NCI-H82 treated with DMSO at 0.1 percent for 48 hours (cell line): ENCODE results near the gene AMY2B.
"Not testable (repeated sequence)": the region's sequence is repeated elsewhere in the genome, so short reads cannot be mapped to it uniquely, and the experiment has no call there.

ENCODE experiments used
- DNase-seq: peaks from one replicate; lab custom pipeline; 2025; ENCODE audit not compliant: unreplicated experiment; lab: John Stamatoyannopoulos, UW

Gene AMY2B

GRCh38 chr1:103571289-103571688, at the start of gene AMY2B:
Gene AMY2B, plus strand, starts transcription at chr1:103571589. Its CDS starts 14 bp downstream, at chr1:103571603.
- DNase-seq, result not testable (repeated sequence)

- DNase-seq, result no peak
Observed at GRCh38 chr1:103523346-103523745, 48.0 kb upstream of the AMY2B start.

GRCh38 chr1:103525114-103525606, 46.2 kb upstream of the AMY2B start:
- DNase-seq, result peak; percentile 46

GRCh38 chr1:103525607-103526507, 45.5 kb upstream of the AMY2B start, which contains the start of gene RNPC3:
Gene RNPC3, plus strand, starts transcription at chr1:103525699. Its CDS starts 372 bp downstream, at chr1:103526071.
- peak; percentile 90 for DNase-seq

- DNase-seq, result no peak
Observed at GRCh38 chr1:103527331-103527730, 44.1 kb upstream of the AMY2B start.

- no peak for DNase-seq
Observed at GRCh38 chr1:103529746-103530145, 41.6 kb upstream of the AMY2B start.

- no peak for DNase-seq
Observed at GRCh38 chr1:103538226-103538625, 33.2 kb upstream of the AMY2B start.

GRCh38 chr1:103541431-103541830, 30.0 kb upstream of the AMY2B start:
- DNase-seq, result no peak

GRCh38 chr1:103546496-103546895, 24.9 kb upstream of the AMY2B start:
- no peak for DNase-seq

- no peak for DNase-seq
Observed at GRCh38 chr1:103547840-103548239, 23.5 kb upstream of the AMY2B start.

GRCh38 chr1:103560427-103560826, 11.0 kb upstream of the AMY2B start:
- DNase-seq, result no peak

- DNase-seq, result not testable (repeated sequence)
Observed at GRCh38 chr1:103561124-103561523, 10.3 kb upstream of the AMY2B start.

GRCh38 chr1:103561643-103562395, 9.6 kb upstream of the AMY2B start:
- no peak for DNase-seq

GRCh38 chr1:103563056-103563455, 8.3 kb upstream of the AMY2B start:
- DNase-seq, result no peak

GRCh38 chr1:103569493-103569892, 1.9 kb upstream of the AMY2B start:
- DNase-seq, result no peak

- DNase-seq, result no peak
Observed at GRCh38 chr1:103576065-103576464, 4.7 kb downstream of the AMY2B start.

- not testable (repeated sequence) for DNase-seq
Observed at GRCh38 chr1:103576784-103577183, 5.4 kb downstream of the AMY2B start.

GRCh38 chr1:103582464-103582863, 11.1 kb downstream of the AMY2B start:
- no peak for DNase-seq

GRCh38 chr1:103583887-103584286, 12.5 kb downstream of the AMY2B start:
- DNase-seq, result no peak

- DNase-seq, result no peak
Observed at GRCh38 chr1:103584537-103584936, 13.1 kb downstream of the AMY2B start.

- not testable (repeated sequence) for DNase-seq
Observed at GRCh38 chr1:103602740-103603139, 31.4 kb downstream of the AMY2B start.

- DNase-seq, result no peak
Observed at GRCh38 chr1:103616362-103616761, 45.0 kb downstream of the AMY2B start.
